HepG2 (cell line): Measurements from ENCODE around the gene JAZF1. TPM values are rescaled to one million over a fixed set of nuclear protein-coding genes. Genes with fewer than 3 reads are reported as not detected.

Experiments used
- ATAC-seq: fragments of 200-7000 bp; cut with Tn5 transposase; 3 replicates; pipeline ENCODE4 v1.9.1; 2020; ENCODE audit warnings: mild to moderate bottlenecking, moderate library complexity
- BruUV-seq: library from RNA; stranded (reverse); fragments of 400-500 nt; replicated peaks from 2 replicates; lab custom pipeline; 2021; lab: Mats Ljungman, UMichigan
- CTCF ChIA-PET: fragments of 300-600 bp; formaldehyde crosslinking; extraction: SDS; loops from one replicate; lab custom pipeline; 2021; ENCODE audit warnings: low total read pairs, inconsistent platforms, low intra/inter-chr PET ratio; lab: Yijun Ruan, JAX
- POLR2A ChIA-PET: fragments of 350-600 bp; sonication (Branson Sonifier 250); formaldehyde crosslinking; loops from one replicate; lab custom pipeline; 2020; ENCODE audit warnings: antibody characterized with exemption, inconsistent platforms; lab: Yijun Ruan, JAX
- DNase-seq: peaks from one replicate; pipeline ENCODE4 v3.0.0-alpha.2; 2015; ENCODE audit warnings: low spot score
- FAIRE-seq: peaks from 3 replicates; lab custom pipeline; 2011; peaks lifted over from hg19 to GRCh38; lab: Jason Lieb, UNC
- H2AFZ ChIP-seq: one replicate; pipeline ENCODE4 v1.6.1; 2011; ENCODE audit warnings: low read length, inconsistent platforms
- H3K27ac ChIP-seq: fragments of 300-600 bp; 3 replicates; pipeline ENCODE4 v1.8.0; 2011; ENCODE audit warnings: mixed run types, mild to moderate bottlenecking, mixed read lengths, low read length, inconsistent platforms; ENCODE audit not compliant: insufficient read depth; ENCODE audit errors: extremely low read length
- H3K27me3 ChIP-seq, 2 experiments: fragments of 200-600 bp in 1 of 2; 2 replicates in 1 of 2; 3 replicates in 1 of 2; pipeline versions ENCODE4 v1.6.0 to v1.8.0; 2011; ENCODE audit warnings: low read length in 2 of 2, mild to moderate bottlenecking in 2 of 2, moderate library complexity in 2 of 2, inconsistent platforms in 1 of 2; ENCODE audit not compliant: insufficient read depth in 2 of 2, control insufficient read depth in 1 of 2
- H3K36me3 ChIP-seq, 2 experiments: fragments of 200-600 bp in 1 of 2; replicated peaks in 1 of 2; 2 replicates in 1 of 2; 3 replicates in 1 of 2; pipeline versions ENCODE4 v1.5.1 to v1.8.0; 2011; ENCODE audit warnings: low read length in 2 of 2, inconsistent platforms in 1 of 2; ENCODE audit not compliant: insufficient read depth in 2 of 2, control insufficient read depth in 1 of 2
- H3K4me1 ChIP-seq: 2 replicates; pipeline ENCODE4 v1.5.1; 2012; ENCODE audit warnings: low read length, inconsistent platforms; ENCODE audit not compliant: insufficient read depth
- H3K4me2 ChIP-seq: 2 replicates; pipeline ENCODE4 v1.6.0; 2011; ENCODE audit warnings: low read depth, low read length, inconsistent platforms
- H3K4me3 ChIP-seq, 3 experiments: fragments of 200-600 bp in 1 of 3; sonication (generic), shearing (Covaris generic) in 1 of 3; replicated peaks in 1 of 3; 2 replicates each; pipeline ENCODE4 v1.5.1; 2011 to 2016; ENCODE audit warnings: low read length in 3 of 3, inconsistent platforms in 2 of 3, low read depth in 2 of 3, mild to moderate bottlenecking in 2 of 3, control low read depth in 1 of 3, mixed read lengths in 1 of 3; ENCODE audit not compliant: insufficient read depth in 1 of 3
- H3K79me2 ChIP-seq: one replicate; pipeline ENCODE4 v1.6.1; 2011; ENCODE audit warnings: low read length, inconsistent platforms; ENCODE audit not compliant: insufficient read depth
- H3K9ac ChIP-seq: 2 replicates; pipeline ENCODE4 v1.6.0; 2011; ENCODE audit warnings: mild to moderate bottlenecking, low read depth, low read length, inconsistent platforms; ENCODE audit not compliant: insufficient read depth
- H3K9me3 ChIP-seq: 2 replicates; pipeline ENCODE4 v1.5.1; 2012; ENCODE audit warnings: mild to moderate bottlenecking, low read length
- H4K20me1 ChIP-seq: 2 replicates; pipeline ENCODE4 v1.6.0; 2011; ENCODE audit warnings: inconsistent platforms, mild to moderate bottlenecking, low read length, moderate library complexity; ENCODE audit not compliant: insufficient read depth
- ARHGAP35 ChIP-seq: sonication (generic); formaldehyde crosslinking; IDR thresholded peaks from 2 replicates; pipeline ENCODE4 v1.9.0; 2022; ENCODE audit warnings: mild to moderate bottlenecking, inconsistent platforms, moderate library complexity, missing genetic modification reagents, borderline replicate concordance
- ATRX ChIP-seq: sonication (generic); formaldehyde crosslinking; IDR thresholded peaks from 2 replicates; pipeline ENCODE4 v1.4.0; 2020; ENCODE audit warnings: missing genetic modification reagents, borderline replicate concordance
- MXI1 ChIP-seq: IDR thresholded peaks from 3 replicates; pipeline ENCODE4 v1.6.1; 2012; ENCODE audit warnings: low read depth, low read length, inconsistent platforms, borderline replicate concordance
- PHF5A ChIP-seq: IDR thresholded peaks from one replicate; pipeline ENCODE4 v1.6.1; 2018; ENCODE audit warnings: low read depth, missing genetic modification reagents; ENCODE audit not compliant: unreplicated experiment
- SP4 ChIP-seq: sonication (generic); formaldehyde crosslinking; IDR thresholded peaks from 2 replicates; pipeline ENCODE4 v1.8.1; 2023; ENCODE audit warnings: mild to moderate bottlenecking, missing genetic modification reagents
- STAG1 ChIP-seq: sonication (generic); formaldehyde crosslinking; IDR thresholded peaks from 2 replicates; pipeline ENCODE4 v1.4.0; 2020; ENCODE audit warnings: missing genetic modification reagents
- TEAD2 ChIP-seq: sonication (generic); formaldehyde crosslinking; IDR thresholded peaks from 2 replicates; pipeline ENCODE4 v1.9.0; 2021; ENCODE audit warnings: missing genetic modification reagents
- ZNF546 ChIP-seq: sonication (generic); formaldehyde crosslinking; conservative IDR thresholded peaks from 2 replicates; pipeline ENCODE4 v1.8.1; 2023; ENCODE audit warnings: mild to moderate bottlenecking, missing genetic modification reagents
- ZNF75D ChIP-seq: sonication (generic); formaldehyde crosslinking; IDR thresholded peaks from 2 replicates; pipeline ENCODE4 v1.8.1; 2023; ENCODE audit warnings: missing genetic modification reagents, mild to moderate bottlenecking, borderline replicate concordance
- WGBS: methylation state at CpG from one replicate; pipeline ENCODE4 v1.1.6; 2017; ENCODE audit warnings: low lambda C conversion rate; 5-methylcytosine and 5-hydroxymethylcytosine counted together
- in situ Hi-C: cut with HindIII; loops from 2 replicates; pipeline ENCODE4 v1.10.0; 2017; ENCODE audit warnings: low pct_unique_long_range_greater_than_20kb; ENCODE audit not compliant: extremely low pct_ligation_motif_present
- intact Hi-C: fragments of 100-400 bp; cut with micrococcal nuclease; formaldehyde crosslinking; loops from one replicate; pipeline ENCODE4 v1.10.0; 2022; ENCODE audit not compliant: unreplicated experiment
- polyA plus RNA-seq, 8 experiments: library from polyadenylated mRNA; depleted of rRNA in 3 of 8; stranded (reverse) in 7 of 8; unstranded in 1 of 8; fragments of >200 nt; fragmentation: Illumina TruSeq in 4 of 8; extraction: Trizol in 4 of 8; gene quantifications; 2 replicates each; pipeline versions ENCODE4 v1.2.1 to v1.2.3, GENCODE V29; 2011 to 2016; ENCODE audit warnings: low read depth in 4 of 8, missing spikeins in 1 of 8, mixed read lengths in 1 of 8; ENCODE audit not compliant: insufficient read depth in 1 of 8
- total RNA-seq, 5 experiments: library from RNA; depleted of rRNA; stranded (reverse); fragments of >200 nt; fragmentation: Illumina TruSeq; extraction: Trizol; gene quantifications; 2 replicates each; pipeline ENCODE4 v1.2.3, GENCODE V29; 2016; ENCODE audit warnings: low read depth in 1 of 5
- TF ChIP-seq, protein P1 (sequence below): sonication (generic); formaldehyde crosslinking; IDR thresholded peaks from 2 replicates; pipeline ENCODE4 v1.4.0; 2020; ENCODE audit warnings: mild to moderate bottlenecking, missing genetic modification reagents, borderline replicate concordance
- TF ChIP-seq, protein P2 (sequence below): sonication (generic); formaldehyde crosslinking; IDR thresholded peaks from 2 replicates; pipeline ENCODE4 v1.4.0; 2020; ENCODE audit warnings: missing genetic modification reagents
- TF ChIP-seq, protein P3 (sequence below): sonication (generic); formaldehyde crosslinking; IDR thresholded peaks from 2 replicates; pipeline ENCODE4 v1.5.1; 2020; ENCODE audit warnings: mild to moderate bottlenecking, missing genetic modification reagents
- TF ChIP-seq, protein P4 (sequence below): sonication (generic); formaldehyde crosslinking; IDR thresholded peaks from 2 replicates; pipeline ENCODE4 v1.5.1; 2020; ENCODE audit warnings: missing genetic modification reagents, mild to moderate bottlenecking, borderline replicate concordance
- TF ChIP-seq, protein P5 (sequence below): sonication (generic); formaldehyde crosslinking; IDR thresholded peaks from 2 replicates; pipeline ENCODE4 v1.5.0; 2020; ENCODE audit warnings: missing genetic modification reagents

JAZF1 gene
- total and polyA plus RNA-seq, 2 of the 13 experiments (the other 11 are each of a cell fraction or from before 2014, with no cell fraction given): not detected

DNA sequence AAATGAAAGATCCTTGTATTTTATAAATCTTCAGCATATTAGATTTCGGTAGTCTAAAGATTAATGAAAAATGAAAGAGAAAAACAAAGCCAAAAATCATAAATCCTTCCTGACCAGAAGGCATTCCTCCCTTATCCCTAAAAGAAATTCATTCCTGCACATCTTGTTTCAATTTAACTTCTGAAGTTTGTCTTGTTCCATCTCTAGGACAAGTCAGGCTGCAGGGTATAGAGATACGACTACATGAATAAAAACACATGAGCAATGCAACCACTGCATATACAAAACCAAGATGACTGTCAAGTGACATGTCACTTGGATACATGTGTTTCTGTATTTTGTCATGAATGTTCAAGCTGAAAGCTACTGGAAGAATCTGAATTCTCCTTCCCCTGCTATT is 214.9 kb downstream of the JAZF1 start:
- DNase-seq (no peak), ATAC-seq (no peak), FAIRE-seq (no peak)
- BruUV-seq: no TSS peak
- H3K27me3 ChIP-seq: peaks cover 0 to 7% of the 10 kb centered on the region in 2 experiments; a peak in 1 of 5 replicates
- H3K36me3 ChIP-seq: no peaks in the 10 kb centered on the region
- intact Hi-C loops: no loop called here
- H3K9ac ChIP-seq: no peak overlapping the region
- no peaks in the 10 kb centered on the region for H3K79me2 ChIP-seq
- no peak overlapping the region for H2AFZ ChIP-seq
- no peak overlapping the region for H3K4me3 ChIP-seq
- no peaks in the 10 kb centered on the region for H3K4me1 ChIP-seq
- no peak overlapping the region for H3K4me2 ChIP-seq
- no peaks in the 10 kb centered on the region for H4K20me1 ChIP-seq
- in situ Hi-C loops: no loop called here
- no peaks in the 10 kb centered on the region for H3K9me3 ChIP-seq
- ChIA-PET POLR2A (no interaction called here), CTCF (no interaction called here)
- H3K27ac ChIP-seq: no peak overlapping the region
- WGBS: 3% methylated on average over 2 of the region's 2 CpGs
- no peak for TF ChIP-seq MXI1
- TF ChIP-seq, protein P1, sequence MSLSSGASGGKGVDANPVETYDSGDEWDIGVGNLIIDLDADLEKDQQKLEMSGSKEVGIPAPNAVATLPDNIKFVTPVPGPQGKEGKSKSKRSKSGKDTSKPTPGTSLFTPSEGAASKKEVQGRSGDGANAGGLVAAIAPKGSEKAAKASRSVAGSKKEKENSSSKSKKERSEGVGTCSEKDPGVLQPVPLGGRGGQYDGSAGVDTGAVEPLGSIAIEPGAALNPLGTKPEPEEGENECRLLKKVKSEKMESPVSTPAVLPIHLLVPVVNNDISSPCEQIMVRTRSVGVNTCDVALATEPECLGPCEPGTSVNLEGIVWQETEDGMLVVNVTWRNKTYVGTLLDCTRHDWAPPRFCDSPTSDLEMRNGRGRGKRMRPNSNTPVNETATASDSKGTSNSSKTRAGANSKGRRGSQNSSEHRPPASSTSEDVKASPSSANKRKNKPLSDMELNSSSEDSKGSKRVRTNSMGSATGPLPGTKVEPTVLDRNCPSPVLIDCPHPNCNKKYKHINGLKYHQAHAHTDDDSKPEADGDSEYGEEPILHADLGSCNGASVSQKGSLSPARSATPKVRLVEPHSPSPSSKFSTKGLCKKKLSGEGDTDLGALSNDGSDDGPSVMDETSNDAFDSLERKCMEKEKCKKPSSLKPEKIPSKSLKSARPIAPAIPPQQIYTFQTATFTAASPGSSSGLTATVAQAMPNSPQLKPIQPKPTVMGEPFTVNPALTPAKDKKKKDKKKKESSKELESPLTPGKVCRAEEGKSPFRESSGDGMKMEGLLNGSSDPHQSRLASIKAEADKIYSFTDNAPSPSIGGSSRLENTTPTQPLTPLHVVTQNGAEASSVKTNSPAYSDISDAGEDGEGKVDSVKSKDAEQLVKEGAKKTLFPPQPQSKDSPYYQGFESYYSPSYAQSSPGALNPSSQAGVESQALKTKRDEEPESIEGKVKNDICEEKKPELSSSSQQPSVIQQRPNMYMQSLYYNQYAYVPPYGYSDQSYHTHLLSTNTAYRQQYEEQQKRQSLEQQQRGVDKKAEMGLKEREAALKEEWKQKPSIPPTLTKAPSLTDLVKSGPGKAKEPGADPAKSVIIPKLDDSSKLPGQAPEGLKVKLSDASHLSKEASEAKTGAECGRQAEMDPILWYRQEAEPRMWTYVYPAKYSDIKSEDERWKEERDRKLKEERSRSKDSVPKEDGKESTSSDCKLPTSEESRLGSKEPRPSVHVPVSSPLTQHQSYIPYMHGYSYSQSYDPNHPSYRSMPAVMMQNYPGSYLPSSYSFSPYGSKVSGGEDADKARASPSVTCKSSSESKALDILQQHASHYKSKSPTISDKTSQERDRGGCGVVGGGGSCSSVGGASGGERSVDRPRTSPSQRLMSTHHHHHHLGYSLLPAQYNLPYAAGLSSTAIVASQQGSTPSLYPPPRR (CRISPR knock-in tag): no peak
- no peak for TF ChIP-seq PHF5A (CRISPR knock-in tag)
- TF ChIP-seq, protein P2, sequence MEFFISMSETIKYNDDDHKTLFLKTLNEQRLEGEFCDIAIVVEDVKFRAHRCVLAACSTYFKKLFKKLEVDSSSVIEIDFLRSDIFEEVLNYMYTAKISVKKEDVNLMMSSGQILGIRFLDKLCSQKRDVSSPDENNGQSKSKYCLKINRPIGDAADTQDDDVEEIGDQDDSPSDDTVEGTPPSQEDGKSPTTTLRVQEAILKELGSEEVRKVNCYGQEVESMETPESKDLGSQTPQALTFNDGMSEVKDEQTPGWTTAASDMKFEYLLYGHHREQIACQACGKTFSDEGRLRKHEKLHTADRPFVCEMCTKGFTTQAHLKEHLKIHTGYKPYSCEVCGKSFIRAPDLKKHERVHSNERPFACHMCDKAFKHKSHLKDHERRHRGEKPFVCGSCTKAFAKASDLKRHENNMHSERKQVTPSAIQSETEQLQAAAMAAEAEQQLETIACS (CRISPR knock-in tag): no peak
- TF ChIP-seq ZNF75D: no peak
- TF ChIP-seq SP4: no peak
- TF ChIP-seq, protein P3, sequence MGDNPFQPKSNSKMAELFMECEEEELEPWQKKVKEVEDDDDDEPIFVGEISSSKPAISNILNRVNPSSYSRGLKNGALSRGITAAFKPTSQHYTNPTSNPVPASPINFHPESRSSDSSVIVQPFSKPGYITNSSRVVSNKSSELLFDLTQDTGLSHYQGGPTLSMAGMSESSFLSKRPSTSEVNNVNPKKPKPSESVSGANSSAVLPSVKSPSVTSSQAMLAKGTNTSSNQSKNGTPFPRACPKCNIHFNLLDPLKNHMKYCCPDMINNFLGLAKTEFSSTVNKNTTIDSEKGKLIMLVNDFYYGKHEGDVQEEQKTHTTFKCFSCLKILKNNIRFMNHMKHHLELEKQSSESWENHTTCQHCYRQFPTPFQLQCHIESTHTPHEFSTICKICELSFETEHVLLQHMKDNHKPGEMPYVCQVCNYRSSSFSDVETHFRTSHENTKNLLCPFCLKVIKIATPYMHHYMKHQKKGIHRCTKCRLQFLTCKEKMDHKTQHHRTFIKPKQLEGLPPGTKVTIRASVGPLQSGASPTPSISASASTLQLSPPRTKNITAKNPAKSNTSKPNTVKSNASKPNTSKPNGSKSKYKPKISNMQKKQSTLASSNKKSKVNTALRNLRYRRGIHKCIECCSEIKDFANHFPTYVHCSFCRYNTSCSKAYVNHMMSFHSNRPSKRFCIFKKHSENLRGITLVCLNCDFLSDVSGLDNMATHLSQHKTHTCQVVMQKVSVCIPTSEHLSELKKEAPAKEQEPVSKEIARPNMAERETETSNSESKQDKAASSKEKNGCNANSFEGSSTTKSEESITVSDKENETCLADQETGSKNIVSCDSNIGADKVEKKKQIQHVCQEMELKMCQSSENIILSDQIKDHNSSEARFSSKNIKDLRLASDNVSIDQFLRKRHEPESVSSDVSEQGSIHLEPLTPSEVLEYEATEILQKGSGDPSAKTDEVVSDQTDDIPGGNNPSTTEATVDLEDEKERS (CRISPR knock-in tag): no peak
- TF ChIP-seq ARHGAP35 (CRISPR knock-in tag): no peak
- TF ChIP-seq ZNF546 (CRISPR knock-in tag): no peak
- TF ChIP-seq, protein P4, sequence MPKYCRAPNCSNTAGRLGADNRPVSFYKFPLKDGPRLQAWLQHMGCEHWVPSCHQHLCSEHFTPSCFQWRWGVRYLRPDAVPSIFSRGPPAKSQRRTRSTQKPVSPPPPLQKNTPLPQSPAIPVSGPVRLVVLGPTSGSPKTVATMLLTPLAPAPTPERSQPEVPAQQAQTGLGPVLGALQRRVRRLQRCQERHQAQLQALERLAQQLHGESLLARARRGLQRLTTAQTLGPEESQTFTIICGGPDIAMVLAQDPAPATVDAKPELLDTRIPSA (CRISPR knock-in tag): no peak
- no peak for TF ChIP-seq TEAD2
- TF ChIP-seq, protein P5, sequence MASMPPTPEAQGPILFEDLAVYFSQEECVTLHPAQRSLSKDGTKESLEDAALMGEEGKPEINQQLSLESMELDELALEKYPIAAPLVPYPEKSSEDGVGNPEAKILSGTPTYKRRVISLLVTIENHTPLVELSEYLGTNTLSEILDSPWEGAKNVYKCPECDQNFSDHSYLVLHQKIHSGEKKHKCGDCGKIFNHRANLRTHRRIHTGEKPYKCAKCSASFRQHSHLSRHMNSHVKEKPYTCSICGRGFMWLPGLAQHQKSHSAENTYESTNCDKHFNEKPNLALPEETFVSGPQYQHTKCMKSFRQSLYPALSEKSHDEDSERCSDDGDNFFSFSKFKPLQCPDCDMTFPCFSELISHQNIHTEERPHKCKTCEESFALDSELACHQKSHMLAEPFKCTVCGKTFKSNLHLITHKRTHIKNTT (CRISPR knock-in tag): no peak
- TF ChIP-seq STAG1 (CRISPR knock-in tag): no peak
- TF ChIP-seq ATRX (CRISPR knock-in tag): no peak
